Measurements from ENCODE around the gene KRT12.
"Not testable (repeated sequence)": the region's sequence is repeated elsewhere in the genome, so short reads cannot be mapped to it uniquely, and the experiment has no call there.

KRT12 gene

DNA sequence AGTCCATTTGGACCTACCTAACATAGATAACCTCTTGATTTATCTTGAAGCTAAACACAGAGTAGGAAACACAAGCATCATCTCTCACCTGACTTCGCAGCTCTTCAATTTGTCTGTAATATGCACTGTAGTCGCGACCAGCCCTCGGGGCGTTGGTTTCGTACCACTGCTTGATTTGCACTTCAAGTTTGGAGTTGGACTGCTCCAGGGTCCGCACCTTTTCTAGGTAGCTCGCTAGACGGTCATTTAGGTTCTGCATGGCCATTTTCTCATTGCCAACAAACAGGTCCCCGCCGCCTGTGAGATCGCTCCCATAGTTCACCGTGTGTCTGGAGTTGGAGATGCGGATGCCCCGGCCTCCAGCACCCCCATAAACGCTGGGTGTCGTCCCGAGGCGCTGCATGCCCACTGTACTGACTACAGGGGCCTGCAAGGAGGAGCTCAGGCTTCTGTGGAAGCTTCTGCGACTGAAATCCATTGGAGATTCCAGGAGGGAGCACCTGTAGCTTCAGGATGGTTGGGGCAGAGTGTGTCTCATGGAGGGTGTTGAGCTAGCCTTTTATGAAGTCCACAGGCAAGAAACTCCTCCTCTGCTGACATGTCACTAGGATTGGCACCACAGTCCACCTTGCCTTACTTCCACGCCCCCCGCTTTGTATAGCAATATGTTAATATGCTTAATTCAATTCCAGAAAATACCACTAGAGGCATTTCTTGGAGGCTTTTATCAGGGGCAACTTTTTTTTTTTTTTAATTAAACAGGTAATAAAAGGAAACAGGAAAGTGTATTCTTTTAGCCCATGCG is 17.9 kb upstream of the KRT12 start, which contains the start of gene KRT20:
Gene KRT20, minus strand, starts transcription at position 535 of the 805 bp plus-strand sequence. Its CDS starts 57 bp downstream, at position 478.
- intact Hi-C loops (cut with DNase I) = no loop called here
- DNase-seq = no peak

DNA sequence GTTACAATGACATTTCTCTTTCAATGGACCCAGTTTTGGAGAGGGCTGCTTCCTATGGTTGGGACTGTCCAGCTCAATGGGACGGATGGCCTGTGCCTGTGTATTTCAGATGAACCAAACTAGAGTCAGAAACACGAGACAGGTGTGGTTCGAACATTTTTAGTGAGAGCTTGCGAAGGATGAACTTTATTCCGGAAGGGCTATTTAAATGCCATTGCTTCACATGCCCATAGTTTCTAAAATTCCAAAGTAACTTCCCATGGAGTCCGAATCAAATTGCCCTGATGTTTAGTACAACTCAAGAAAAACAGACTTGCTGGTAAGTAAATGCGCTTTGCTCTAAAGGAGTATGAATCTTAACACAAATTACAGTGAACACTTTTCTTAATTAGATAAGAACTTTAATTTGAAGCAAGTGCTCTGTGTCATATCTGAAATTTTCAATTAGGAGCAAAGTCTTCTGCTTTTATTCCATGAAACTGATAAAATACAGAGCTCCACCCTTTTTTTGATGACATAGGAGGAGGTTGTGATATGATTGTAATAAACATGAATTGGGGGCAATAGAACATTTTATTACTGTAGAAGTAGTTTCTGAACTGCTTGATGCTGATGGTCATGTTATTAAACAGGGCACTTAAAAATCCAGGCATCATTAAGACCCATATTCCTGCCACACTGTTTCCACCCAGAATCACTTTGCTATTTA is 16.8 kb upstream of the KRT12 start:
- intact Hi-C loops (cut with DNase I) = no loop called here
- no peak for DNase-seq

DNA sequence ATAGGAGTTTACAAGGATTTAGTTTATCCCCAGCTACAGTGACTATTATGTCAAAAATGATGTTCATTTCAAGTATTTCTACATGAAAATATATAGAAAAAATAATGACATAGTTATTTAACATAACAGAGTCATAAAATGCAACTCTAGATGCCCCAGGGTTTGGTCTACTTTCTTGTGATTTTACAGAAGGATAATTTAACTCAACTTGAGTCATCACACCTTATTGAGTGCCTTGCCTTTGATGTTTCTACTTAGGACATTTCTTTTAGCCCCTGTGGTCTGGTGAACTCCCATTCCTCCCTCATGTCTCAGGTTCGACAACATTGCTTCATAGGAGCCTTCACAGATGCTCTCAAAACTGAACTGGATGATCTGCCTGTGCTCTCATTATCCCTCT is 16.0 kb upstream of the KRT12 start:
- DNase-seq = no peak
- intact Hi-C loops (cut with DNase I) = no loop called here

DNA sequence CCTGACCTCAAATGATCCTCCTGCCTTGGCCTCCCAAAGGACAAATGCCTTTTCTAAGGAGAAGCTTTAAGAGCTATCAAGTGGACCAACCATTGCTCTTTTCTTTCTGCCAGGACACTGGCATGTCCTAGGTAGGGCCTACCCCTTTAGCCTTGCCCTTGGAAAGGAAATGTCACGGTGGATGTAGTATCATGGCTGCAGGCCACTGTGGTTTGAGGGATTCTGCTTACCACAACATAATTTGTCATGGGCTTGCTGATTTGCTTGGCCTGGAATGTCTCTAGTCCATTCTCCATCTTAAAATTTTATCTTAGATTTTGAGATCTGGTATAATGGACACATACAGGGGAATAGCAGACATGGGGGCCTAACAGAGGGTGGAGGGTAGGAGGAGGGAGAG is 12.0 kb upstream of the KRT12 start:
- intact Hi-C loops (cut with DNase I) = no loop called here
- no peak for DNase-seq

DNA sequence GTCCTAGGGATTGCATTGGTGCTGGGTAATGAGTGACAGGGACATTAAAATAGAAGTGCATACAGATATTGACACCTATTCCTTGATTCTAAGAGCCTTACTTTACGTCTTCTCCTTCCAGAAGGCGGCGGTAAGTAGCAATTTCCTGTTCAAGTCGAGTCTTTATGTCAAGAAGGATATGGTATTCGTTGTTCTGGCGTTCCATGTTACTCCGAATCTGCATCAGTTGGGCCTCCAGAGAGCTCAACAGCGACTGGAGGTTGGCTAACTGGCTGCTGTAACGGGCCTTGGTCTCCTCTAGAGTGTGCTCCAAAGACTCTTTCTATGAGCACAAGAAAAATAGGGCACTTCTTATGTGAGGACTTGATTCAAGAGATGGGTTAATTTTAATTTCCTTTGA is 11.0 kb upstream of the KRT12 start:
- intact Hi-C loops (cut with DNase I) = no loop called here
- DNase-seq = no peak

DNA sequence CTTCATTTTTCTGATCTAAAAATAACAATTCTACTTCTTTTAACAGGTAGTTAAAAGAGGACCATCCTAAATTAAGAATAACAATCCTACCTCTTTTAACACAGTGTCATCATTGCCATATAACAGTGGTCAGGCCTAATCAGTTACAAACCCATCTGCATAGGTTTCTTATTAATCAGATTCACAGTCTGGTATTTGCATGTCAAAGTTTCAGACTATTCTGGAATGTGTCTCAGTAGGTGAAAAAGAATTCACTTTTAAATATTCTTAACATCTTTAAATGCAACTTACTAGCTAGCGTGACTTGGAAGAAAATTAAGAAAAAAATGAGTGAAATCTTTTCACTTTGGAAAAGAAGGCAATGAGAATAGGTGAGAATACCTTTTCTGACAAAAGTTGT is 6.8 kb upstream of the KRT12 start:
- no peak for DNase-seq

DNA sequence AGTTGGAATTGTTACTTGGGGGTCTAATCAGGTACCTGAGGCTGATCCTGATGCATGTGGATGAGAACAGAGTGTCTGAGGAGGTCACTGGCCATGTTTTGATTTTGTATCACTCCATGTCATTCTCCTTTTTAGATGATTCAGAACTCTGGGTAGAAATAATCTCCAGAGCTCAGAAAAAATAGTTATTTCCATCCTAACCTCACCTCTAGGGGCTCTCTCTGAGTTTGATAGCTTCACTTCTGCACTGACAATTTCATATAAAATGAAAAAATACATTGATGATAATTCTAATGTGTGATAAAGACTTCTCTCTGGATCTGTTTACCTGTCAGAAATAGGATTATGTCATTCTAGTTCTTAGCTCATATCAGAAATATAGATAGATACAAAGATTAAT is 6.2 kb upstream of the KRT12 start:
- intact Hi-C loops (cut with DNase I) = no loop called here
- no peak for DNase-seq

More for the DNA sequence above, 6.8 kb upstream of the KRT12 start:
- intact Hi-C loops (cut with DNase I) = no loop called here

DNA sequence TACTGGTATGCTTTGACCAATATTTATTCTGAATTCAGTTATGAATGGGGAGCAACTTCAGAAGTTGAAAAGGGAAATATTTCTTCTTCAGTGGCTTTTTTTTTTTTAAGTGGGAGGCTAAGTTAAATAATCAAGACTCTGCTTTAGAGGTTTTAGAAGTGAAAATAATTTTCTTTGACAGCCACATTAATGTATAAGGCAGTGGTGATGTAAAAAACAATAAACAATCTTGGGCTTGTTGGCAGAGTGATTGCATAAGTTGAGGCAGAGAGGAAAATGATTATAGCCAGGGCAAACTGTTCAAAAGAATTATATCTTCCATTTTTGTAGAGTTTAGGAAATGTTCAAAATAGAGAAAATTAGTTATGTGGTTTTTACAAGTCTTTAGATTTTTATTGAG is 5.4 kb upstream of the KRT12 start:
- intact Hi-C loops (cut with DNase I) = no loop called here
- DNase-seq = no peak

DNA sequence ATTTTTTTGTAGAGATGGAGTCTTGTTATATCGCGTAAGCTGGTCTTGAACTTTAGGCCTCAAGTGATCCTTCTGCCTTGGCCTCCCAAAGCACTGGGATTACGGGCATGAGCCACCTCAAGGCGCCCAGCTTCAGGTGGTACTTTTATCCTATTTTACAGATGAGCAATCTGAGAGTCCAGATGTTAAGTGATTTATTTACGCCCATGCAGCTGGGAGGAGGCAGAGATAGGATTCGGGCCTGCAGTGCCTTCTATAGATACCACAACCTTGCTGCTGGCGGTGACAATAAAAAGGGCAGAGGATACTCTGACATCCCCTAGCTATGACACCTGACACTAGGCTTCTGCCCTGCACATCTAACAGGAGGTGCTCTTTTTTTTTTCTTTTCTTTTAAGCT is 4.3 kb upstream of the KRT12 start:
- DNase-seq = no peak
- intact Hi-C loops (cut with DNase I) = no loop called here

DNA sequence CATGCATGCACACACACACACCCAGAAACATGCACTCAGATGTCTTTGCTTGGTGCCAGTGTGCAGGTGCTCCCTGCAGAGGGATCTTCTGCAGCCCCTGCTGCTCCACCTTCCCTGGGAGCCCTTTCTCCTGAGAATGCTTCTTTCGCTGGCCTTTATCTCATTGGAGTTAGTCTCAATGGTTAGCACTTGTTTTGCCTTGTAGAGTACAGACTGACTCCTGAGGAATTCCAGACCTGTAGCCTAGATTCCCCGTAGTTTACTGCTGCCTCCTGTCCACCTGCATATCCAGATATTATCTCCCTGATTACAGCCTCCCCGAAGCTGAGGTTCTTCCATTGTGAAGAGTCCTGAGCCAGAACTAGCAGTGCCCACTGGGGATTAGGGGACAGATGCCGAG is 3.1 kb upstream of the KRT12 start:
- intact Hi-C loops (cut with DNase I) = no loop called here
- no peak for DNase-seq

DNA sequence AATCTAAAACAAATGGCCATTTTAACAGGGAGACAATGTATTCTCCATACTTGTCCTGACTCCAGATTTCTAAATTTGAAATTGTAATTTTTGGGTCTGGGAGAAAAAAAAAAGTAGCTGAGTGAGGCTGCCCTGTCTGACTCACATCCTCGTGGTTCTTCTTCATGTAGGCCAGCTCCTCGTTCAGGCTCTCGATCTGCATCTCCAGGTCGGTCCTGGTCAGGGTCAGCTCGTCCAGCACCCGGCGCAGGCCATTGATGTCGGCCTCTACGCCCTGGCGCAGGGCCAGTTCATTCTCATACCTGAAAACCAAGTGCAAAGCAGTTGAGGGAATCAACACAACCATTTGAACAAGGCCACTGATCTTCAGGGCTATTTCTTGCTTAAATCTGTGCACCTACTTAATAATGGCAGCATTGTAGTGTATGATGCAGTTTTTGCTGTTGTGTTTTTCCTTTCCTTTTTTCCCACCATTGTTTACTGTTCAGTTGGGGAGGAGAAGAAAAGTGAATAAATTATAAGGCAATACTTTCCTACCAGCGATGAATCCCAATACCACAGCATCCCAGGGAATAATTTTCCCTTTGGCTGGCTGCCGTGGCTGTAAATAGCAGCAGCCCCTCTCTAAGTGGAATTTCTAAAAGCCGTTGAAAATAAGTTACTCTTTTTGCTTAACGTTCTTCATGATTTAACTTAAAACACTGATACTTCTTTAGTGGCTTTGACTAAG is 2.2 kb downstream of the KRT12 start:
- intact Hi-C loops (cut with DNase I) = no loop called here
- peak in 5 of 10 donors; percentile 7 to 85 (median 75) for DNase-seq

DNA sequence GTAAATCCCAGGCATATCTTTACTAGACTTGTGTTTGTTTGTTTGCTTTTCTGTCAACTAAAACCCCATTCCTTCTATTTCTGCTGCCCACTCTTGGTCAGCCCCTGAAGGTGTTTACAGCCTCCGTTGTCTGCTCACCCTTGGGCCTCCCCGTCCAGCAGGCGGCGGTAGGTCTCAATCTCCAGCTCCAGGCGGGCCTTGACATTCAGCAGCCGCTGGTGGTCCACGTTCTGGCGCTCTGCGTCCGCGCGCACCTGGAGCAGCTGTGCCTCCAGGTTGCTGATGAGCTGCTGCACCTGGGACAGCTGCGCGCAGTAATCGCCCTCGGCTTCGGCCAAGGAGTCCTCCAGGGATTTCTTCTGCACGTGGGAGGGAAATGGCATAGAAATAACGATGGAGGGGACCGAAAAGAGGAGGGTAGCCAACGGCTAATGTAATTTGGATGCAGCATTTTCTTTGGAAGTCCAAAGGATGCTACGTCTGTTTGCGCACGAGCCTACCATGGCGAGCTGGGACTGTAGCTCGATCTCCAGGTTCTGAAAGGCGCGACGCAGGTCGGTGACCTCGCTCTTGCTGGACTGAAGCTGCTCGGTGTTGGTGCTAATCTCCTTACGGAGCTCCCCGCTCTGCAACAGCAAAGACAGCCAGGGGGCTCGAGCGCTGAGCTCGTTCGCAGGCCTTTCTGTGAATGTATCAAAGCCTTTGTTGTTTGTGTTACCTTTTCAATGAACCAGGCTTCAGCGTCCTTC is 3.9 kb downstream of the KRT12 start:
- intact Hi-C loops (cut with DNase I) = no loop called here
- DNase-seq = no peak

DNA sequence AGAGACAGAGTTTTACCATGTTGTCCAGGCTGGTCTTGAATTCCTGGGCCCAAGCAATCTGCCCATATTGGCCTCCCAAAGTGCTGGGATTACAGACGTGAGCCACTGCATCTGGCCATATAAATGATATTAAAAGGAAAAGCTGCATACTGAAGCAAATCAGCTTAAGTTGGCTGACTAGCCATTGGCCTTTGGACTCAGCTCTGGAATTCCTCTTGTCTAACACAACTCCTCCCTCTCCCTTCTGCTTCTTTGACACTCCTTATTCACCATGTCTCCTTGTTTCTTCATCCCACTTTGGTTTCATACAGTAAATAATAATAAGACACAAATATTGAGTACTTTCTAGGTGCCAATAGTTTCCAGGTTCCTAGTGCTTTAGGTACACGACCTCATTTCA is 7.5 kb downstream of the KRT12 start:
- DNase-seq = no peak
- intact Hi-C loops (cut with DNase I) = loop anchor here (5.0 kb wide), 1 partner anchor 803 kb away; no protein-coding TSS in a partner anchor

DNA sequence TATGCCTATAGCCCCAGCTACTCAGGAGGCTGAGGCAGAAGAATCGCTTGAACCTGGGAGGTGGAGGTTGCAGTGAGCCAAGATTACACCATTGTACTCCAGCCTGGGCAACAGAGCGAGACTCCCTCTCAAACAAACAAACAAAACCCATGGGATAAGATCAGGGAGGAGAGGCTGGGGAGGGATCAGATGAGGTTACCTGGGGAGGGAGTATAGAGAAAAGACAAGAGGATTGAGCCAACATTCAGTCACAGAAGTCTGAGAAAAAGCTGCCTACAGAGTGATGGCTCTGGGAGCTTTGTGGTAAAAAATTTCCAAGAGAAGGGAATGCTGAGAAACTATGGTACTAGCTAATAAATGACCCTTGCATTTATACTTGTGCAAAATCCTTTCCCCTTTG is 8.4 kb downstream of the KRT12 start:
- intact Hi-C loops (cut with DNase I) = loop anchor here (5.0 kb wide), 1 partner anchor 804 kb away; no protein-coding TSS in a partner anchor
- not testable (repeated sequence) for DNase-seq

DNA sequence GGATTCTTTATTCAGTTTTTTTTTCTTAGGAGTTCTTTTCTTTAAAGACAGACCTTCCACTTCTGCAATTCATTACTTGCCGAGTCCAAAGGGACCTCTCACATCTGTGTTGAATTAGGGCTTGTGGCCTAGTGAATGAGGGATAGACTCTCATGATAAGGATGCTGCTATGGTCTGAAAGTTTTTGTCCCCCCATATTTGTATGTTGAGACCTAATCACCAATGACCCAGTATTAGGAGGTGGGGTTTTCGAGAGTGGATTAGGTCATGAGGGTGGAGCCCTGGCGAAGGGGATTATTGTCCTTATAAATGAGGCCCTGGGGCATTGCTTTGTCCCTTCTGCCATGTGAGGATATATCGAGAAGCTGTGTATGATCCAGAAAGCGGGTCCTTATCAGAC is 9.5 kb downstream of the KRT12 start:
- intact Hi-C loops (cut with DNase I) = loop anchor here (5.0 kb wide), 1 partner anchor 805 kb away; no protein-coding TSS in a partner anchor
- no peak for DNase-seq

DNA sequence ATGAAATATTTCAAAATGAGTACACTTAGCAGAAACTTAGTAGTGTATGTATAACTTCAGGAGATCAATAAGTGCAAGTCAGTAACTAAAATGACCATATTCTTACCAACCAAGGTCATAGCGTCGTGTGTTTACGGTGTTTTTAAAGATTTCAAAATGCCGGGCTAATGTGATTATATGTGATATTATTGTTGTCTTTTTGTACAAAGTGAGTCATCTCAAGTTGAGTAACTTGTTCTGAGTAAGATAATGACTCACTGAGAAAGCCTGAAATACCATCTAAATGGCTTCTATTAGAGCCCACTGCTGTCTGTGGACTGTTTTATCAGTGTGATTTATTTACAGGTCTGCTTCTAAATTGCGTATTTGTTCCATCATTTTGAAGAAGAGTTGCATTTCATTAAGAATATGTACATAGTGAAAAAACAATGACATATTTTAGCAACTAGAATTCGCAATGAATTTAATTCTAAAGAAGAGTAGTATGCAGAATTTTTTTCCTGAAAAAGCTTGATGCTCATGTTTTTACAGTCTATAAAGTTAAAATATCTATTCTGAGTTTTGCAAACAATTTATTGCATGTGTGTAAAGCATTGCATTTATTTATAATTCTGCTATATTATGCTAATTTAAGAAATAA is 12.7 kb downstream of the KRT12 start:
- intact Hi-C loops (cut with DNase I) = no loop called here
- no peak for DNase-seq

DNA sequence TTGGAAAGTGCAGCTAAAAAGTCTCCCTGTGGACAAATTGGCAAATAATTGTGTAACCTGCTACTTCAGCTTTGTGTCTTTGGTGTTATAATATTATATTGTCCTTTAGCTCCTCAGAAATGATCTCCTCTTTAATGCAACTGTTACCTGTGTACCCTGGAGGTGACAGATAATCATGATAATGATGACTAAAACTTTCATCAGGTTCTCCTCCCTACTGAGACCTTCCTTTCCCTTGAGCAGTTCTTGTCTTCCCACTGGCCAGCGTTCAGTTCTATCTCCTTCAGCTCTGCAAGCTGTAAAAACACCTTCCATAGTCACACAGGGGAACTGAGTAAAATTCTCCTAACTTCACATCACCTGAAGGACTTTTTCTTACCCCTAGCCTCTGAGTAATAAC is 14.7 kb downstream of the KRT12 start:
- DNase-seq = no peak
- intact Hi-C loops (cut with DNase I) = no loop called here

DNA sequence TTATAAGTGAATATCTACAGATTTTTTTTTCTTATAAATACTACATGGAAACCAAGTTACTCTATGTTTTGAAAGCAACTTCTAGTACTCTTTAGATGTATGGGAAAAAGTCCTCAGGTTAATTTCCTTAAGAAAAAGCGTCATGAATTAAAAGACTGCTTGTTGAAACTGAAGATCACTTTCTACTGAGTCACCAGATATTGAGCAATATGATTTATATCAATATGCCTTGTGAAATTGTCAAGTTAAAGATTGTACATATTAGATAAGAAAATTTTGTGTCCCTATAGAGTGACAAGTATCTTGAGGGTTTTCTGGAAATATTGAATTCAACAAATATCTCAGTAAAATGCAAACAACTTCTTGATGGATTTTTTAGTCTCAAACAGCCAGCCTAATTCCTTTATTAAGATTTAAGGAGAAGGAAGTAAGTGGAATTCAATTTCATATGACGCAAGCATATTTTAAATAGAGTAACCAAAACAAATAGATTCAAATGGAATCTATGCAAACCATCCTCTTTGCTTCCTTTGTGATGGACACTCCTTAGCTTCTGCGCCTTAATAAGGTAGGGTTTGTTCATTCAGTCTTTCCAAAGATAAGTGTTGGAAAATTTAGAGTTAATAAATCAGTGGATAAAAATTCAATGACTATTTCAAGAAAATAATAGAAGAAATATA is 16.6 kb downstream of the KRT12 start:
- intact Hi-C loops (cut with DNase I) = no loop called here
- no peak for DNase-seq

DNA sequence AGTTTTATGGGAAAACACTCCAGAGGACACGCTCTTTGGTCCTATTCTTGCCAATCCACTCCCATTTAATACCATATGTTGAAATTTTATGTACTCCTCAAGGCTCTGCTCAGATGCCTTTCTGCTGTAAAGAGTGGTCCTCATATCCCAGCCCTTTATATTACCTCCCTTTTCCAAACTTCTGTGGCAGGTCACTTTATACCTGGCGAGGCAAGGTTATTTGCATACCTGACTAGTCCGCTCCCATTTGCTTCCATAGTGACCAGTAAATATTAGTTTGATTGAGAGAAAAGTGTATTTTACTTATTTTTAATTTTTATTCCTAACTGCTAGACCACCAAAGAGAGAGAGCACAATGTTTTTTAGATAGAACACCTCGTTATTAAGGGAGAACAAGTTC is 17.3 kb downstream of the KRT12 start:
- no peak for DNase-seq
- intact Hi-C loops (cut with DNase I) = no loop called here

All from posterior cingulate gyrus (tissue), 11 donors.